ENCODE data around the gene HSPA5.

Gene HSPA5

GRCh38 chr9:125218621-125219020, 22.5 kb downstream of the HSPA5 start:
- Histone ChIP-seq H3K36me3 (ENCODE audit: insufficient read depth) (no peaks in the 10 kb centered on the region), H2AFZ (ENCODE audit: low read depth) (no peak overlapping the region), H3K27ac (no peak overlapping the region), H3K4me2 (no peak overlapping the region), H3K27me3 (ENCODE audit: insufficient read depth, low read depth) (no peaks in the 10 kb centered on the region), H3K4me3 (IDR thresholded peaks at IDR 0.05; ENCODE audit: insufficient read depth, low read depth, low read length) (no peak overlapping the region), H3K79me2 (ENCODE audit: insufficient read depth, low read depth) (no peaks in the 10 kb centered on the region), H3K9ac (no peak overlapping the region), H4K20me1 (ENCODE audit: insufficient read depth) (no peaks in the 10 kb centered on the region), H3K4me1 (ENCODE audit: low read depth, poor library complexity, severe bottlenecking) (no peaks in the 10 kb centered on the region)
- TF ChIP-seq CTCF (conservative IDR thresholded peaks at IDR 0.05; ENCODE audit: low read depth, low read length), result no peak

GRCh38 chr9:125214186-125214585, 27.0 kb downstream of the HSPA5 start:
- H2AFZ ChIP-seq (ENCODE audit: low read depth), result no peak overlapping the region
- H3K79me2 ChIP-seq (ENCODE audit: insufficient read depth, low read depth), result no peaks in the 10 kb centered on the region
- TF ChIP-seq CTCF (conservative IDR thresholded peaks at IDR 0.05; ENCODE audit: low read depth, low read length), result no peak
- no peak overlapping the region for H3K4me3 ChIP-seq (IDR thresholded peaks at IDR 0.05; ENCODE audit: insufficient read depth, low read depth, low read length)
- no peaks in the 10 kb centered on the region for H3K4me1 ChIP-seq (ENCODE audit: low read depth, poor library complexity, severe bottlenecking)
- no peak overlapping the region for H3K27ac ChIP-seq
- H3K4me2 ChIP-seq, result no peak overlapping the region
- H3K36me3 ChIP-seq (ENCODE audit: insufficient read depth), result no peaks in the 10 kb centered on the region
- no peaks in the 10 kb centered on the region for H3K27me3 ChIP-seq (ENCODE audit: insufficient read depth, low read depth)
- H3K9ac ChIP-seq, result no peak overlapping the region
- H4K20me1 ChIP-seq (ENCODE audit: insufficient read depth), result no peaks in the 10 kb centered on the region

GRCh38 chr9:125204477-125204876, 36.7 kb downstream of the HSPA5 start:
- no peak overlapping the region for H3K9ac ChIP-seq
- H3K79me2 ChIP-seq (ENCODE audit: insufficient read depth, low read depth), result 0 out of 2 replicates have a peak, but pooled peaks cover 10% of the 10 kb centered on the region
- H3K4me3 ChIP-seq (IDR thresholded peaks at IDR 0.05; ENCODE audit: insufficient read depth, low read depth, low read length), result no peak overlapping the region
- no peak overlapping the region for H3K27ac ChIP-seq
- H4K20me1 ChIP-seq (ENCODE audit: insufficient read depth), result no peaks in the 10 kb centered on the region
- TF ChIP-seq CTCF (conservative IDR thresholded peaks at IDR 0.05; ENCODE audit: low read depth, low read length), result no peak
- H3K27me3 ChIP-seq (ENCODE audit: insufficient read depth, low read depth), result no peaks in the 10 kb centered on the region
- H3K4me2 ChIP-seq, result no peak overlapping the region
- H3K36me3 ChIP-seq (ENCODE audit: insufficient read depth), result no peaks in the 10 kb centered on the region
- peaks cover 9% of the 10 kb centered on the region for H3K4me1 ChIP-seq (ENCODE audit: low read depth, poor library complexity, severe bottlenecking)
- H2AFZ ChIP-seq (ENCODE audit: low read depth), result no peak overlapping the region

GRCh38 chr9:125202846-125203618, 38.1 kb downstream of the HSPA5 start:
- H4K20me1 ChIP-seq (ENCODE audit: insufficient read depth), result no peaks in the 10 kb centered on the region
- no peak overlapping the region for H3K9ac ChIP-seq
- H2AFZ ChIP-seq (ENCODE audit: low read depth), result no peak overlapping the region
- 0 out of 2 replicates have a peak, but pooled peaks cover 10% of the 10 kb centered on the region for H3K79me2 ChIP-seq (ENCODE audit: insufficient read depth, low read depth)
- no peaks in the 10 kb centered on the region for H3K36me3 ChIP-seq (ENCODE audit: insufficient read depth)
- no peak overlapping the region for H3K27ac ChIP-seq
- peaks cover 11% of the 10 kb centered on the region for H3K4me1 ChIP-seq (ENCODE audit: low read depth, poor library complexity, severe bottlenecking)
- no peak overlapping the region for H3K4me3 ChIP-seq (IDR thresholded peaks at IDR 0.05; ENCODE audit: insufficient read depth, low read depth, low read length)
- no peak for TF ChIP-seq CTCF (conservative IDR thresholded peaks at IDR 0.05; ENCODE audit: low read depth, low read length)
- H3K27me3 ChIP-seq (ENCODE audit: insufficient read depth, low read depth), result no peaks in the 10 kb centered on the region
- no peak overlapping the region for H3K4me2 ChIP-seq
